Uterus (tissue), 2 donors: Measurements from ENCODE around the gene SLC39A11.

ENCODE experiments used
- POLR2A ChIP-seq, 2 donors: fragments of 450-650 bp; IDR thresholded peaks; one replicate each; pipeline ENCODE4 v1.6.1; 2016; ENCODE audit warnings: antibody characterized with exemption in 2 of 2, mild to moderate bottlenecking in 1 of 2, moderate library complexity in 1 of 2
- TF ChIP-seq, protein P1 (sequence below), 4 experiments: fragments of 200-600 bp in 2 of 4; fragments of 450-650 bp in 2 of 4; sonication (generic) in 2 of 4; IDR thresholded peaks; one replicate each; pipeline ENCODE4 v1.5.1; 2016 to 2019; ENCODE audit warnings: antibody characterized with exemption in 4 of 4, mild to moderate bottlenecking in 2 of 4, moderate library complexity in 1 of 4

DNA sequence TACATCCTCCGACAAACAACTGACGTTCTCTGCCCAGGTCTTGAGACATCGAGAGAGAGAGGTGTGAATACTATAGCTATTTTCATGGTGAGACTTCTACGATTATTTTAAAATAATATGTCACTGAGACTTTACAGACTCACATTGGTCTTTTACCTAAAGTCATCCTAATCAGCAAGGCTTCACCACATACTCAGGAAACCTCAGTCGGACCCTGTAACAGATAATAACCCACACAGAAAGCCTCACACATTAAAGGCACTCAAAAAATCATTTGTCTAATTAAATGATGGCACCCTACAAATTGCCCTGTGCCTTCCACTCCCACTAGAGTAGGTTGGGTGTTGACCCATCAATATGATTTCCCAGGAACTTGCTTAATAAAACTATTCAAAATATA lies 19.8 kb upstream of the SLC39A11 start:
- TF ChIP-seq, protein P1, sequence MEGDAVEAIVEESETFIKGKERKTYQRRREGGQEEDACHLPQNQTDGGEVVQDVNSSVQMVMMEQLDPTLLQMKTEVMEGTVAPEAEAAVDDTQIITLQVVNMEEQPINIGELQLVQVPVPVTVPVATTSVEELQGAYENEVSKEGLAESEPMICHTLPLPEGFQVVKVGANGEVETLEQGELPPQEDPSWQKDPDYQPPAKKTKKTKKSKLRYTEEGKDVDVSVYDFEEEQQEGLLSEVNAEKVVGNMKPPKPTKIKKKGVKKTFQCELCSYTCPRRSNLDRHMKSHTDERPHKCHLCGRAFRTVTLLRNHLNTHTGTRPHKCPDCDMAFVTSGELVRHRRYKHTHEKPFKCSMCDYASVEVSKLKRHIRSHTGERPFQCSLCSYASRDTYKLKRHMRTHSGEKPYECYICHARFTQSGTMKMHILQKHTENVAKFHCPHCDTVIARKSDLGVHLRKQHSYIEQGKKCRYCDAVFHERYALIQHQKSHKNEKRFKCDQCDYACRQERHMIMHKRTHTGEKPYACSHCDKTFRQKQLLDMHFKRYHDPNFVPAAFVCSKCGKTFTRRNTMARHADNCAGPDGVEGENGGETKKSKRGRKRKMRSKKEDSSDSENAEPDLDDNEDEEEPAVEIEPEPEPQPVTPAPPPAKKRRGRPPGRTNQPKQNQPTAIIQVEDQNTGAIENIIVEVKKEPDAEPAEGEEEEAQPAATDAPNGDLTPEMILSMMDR (IDR thresholded peaks at IDR 0.05), result no peak
- no peak for TF ChIP-seq POLR2A (IDR thresholded peaks at IDR 0.05)
